ENCODE data around the gene SCFD2. TPM values are rescaled to one million over a fixed set of nuclear protein-coding genes. Genes with fewer than 3 reads are reported as not detected.

SCFD2 gene
- total RNA-seq, 4 donors from 2014 or later, result 12.7 to 23.7 (median 18.3) TPM

DNA sequence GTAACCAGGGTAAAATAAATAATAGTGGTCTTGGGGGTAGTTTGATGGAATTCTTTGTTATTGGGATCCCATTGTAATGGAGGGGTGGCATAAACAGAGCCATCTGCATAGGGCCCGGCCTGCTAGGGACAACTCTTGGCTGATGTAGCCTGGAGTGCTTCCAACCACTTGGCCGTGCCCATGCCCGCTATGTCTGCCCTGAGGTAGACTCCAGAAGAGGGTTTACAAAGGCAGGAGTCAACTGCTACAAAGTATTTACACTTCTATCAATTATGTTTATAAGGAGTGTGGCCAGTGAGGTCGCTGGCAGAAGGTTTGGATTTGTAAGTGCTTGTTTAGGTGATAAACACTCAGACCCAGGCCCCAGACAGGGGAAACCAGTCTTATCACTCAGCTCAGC, 495.6 kb downstream of the SCFD2 start:
- Histone ChIP-seq H3K4me3 (no peak overlapping the region), H3K27me3 (no peaks in the 10 kb centered on the region), H3K36me3 (no peaks in the 10 kb centered on the region), H3K27ac (no peak overlapping the region), H3K4me1 (peaks cover 0 to 24% (median 9%) of the 10 kb centered on the region in 4 donors), H3K9me3 (no peaks in the 10 kb centered on the region)
- DNase-seq, result no peak
- intact Hi-C loops (cut with DNase I; ENCODE audit: low total_unique reads), result no loop called here
- TF ChIP-seq, protein P1, sequence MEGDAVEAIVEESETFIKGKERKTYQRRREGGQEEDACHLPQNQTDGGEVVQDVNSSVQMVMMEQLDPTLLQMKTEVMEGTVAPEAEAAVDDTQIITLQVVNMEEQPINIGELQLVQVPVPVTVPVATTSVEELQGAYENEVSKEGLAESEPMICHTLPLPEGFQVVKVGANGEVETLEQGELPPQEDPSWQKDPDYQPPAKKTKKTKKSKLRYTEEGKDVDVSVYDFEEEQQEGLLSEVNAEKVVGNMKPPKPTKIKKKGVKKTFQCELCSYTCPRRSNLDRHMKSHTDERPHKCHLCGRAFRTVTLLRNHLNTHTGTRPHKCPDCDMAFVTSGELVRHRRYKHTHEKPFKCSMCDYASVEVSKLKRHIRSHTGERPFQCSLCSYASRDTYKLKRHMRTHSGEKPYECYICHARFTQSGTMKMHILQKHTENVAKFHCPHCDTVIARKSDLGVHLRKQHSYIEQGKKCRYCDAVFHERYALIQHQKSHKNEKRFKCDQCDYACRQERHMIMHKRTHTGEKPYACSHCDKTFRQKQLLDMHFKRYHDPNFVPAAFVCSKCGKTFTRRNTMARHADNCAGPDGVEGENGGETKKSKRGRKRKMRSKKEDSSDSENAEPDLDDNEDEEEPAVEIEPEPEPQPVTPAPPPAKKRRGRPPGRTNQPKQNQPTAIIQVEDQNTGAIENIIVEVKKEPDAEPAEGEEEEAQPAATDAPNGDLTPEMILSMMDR (IDR thresholded peaks at IDR 0.05), result no peak
- no peak for TF ChIP-seq EP300 (IDR thresholded peaks at IDR 0.05; ENCODE audit: low read depth)
- no peak for TF ChIP-seq POLR2AphosphoS5 (IDR thresholded peaks at IDR 0.05)
- no peak for TF ChIP-seq POLR2A (IDR thresholded peaks at IDR 0.05)
- 20 to 70% methylated on average over 1 to 4 of the region's 4 CpGs for WGBS, 2 donors (ENCODE audit: low coverage in 1 of 2)
- in situ Hi-C loops (cut with MboI; ENCODE audit: low pct_ligation_motif_present in 1 of 4, low pct_unique_long_range_greater_than_20kb in 1 of 4, low sequenced_read_pairs in 3 of 4), result no loop called here

DNA sequence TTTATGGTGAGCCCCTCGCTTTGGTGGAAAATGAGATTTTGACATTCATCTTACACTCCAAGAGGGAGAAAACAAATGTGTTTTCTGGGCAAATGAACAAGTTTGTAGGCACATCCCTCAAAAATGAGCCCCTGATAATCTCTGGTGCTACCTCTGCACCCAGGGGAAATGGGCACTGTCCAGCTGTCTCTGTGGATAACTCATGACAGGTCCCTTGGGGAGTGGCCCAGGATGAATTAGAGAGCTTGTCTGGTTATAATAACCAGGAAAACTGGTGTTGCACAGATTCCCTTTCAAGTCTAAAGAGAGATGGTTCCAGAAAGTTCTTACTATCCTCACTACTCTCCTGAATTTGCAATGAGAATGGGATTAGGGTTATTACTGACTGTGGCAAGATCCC, 496.2 kb downstream of the SCFD2 start:
- TF ChIP-seq EP300 (IDR thresholded peaks at IDR 0.05; ENCODE audit: low read depth) (no peak), POLR2A (IDR thresholded peaks at IDR 0.05) (no peak), POLR2AphosphoS5 (IDR thresholded peaks at IDR 0.05) (no peak)
- TF ChIP-seq, protein P1 (IDR thresholded peaks at IDR 0.05), result no peak
- no peaks in the 10 kb centered on the region for H3K36me3 ChIP-seq
- intact Hi-C loops (cut with DNase I; ENCODE audit: low total_unique reads) (no loop called here), in situ Hi-C loops (cut with MboI; ENCODE audit: low pct_ligation_motif_present in 1 of 4, low pct_unique_long_range_greater_than_20kb in 1 of 4, low sequenced_read_pairs in 3 of 4) (no loop called here)
- no peaks in the 10 kb centered on the region for H3K27me3 ChIP-seq
- WGBS, 2 donors (ENCODE audit: low coverage in 1 of 2), result 81% methylated on average over 1 of the region's 1 CpG; no CpG with 5 or more reads in 1 of the 2 donors
- H3K4me3 ChIP-seq, result no peak overlapping the region
- peaks cover 0 to 24% (median 9%) of the 10 kb centered on the region in 4 donors for H3K4me1 ChIP-seq
- no peaks in the 10 kb centered on the region for H3K9me3 ChIP-seq
- no peak overlapping the region for H3K27ac ChIP-seq
- DNase-seq, result no peak

DNA sequence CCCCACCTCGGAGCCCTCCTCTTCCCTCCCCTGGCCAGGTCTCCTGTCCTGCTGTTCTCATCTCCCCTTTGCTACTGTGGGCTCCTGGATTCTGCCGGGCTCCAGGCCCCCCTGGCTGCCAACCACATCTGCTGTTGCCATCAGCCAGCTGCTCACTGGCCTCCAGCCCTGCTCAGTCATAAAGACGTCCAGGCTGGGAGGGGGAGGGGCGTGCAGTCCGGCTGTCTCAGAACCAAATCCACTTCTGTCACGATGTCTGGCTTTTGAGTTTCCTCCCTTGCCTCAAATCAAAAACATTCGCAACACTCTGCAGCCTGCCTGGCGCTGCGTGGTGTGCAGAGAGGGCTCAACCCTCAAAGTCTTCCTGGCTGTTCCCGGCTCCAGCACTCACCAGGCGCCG, 496.7 kb downstream of the SCFD2 start:
- H3K27ac ChIP-seq, result peak overlapping the region in 1 of 4 donors; percentile 12
- H3K4me3 ChIP-seq, result no peak overlapping the region
- H3K36me3 ChIP-seq, result no peaks in the 10 kb centered on the region
- no peaks in the 10 kb centered on the region for H3K9me3 ChIP-seq
- peaks cover 0 to 24% (median 9%) of the 10 kb centered on the region in 4 donors for H3K4me1 ChIP-seq
- peak; percentile 31 for DNase-seq
- WGBS, 2 donors (ENCODE audit: low coverage in 1 of 2), result 66 to 80% methylated on average over 1 to 12 of the region's 12 CpGs
- intact Hi-C loops (cut with DNase I; ENCODE audit: low total_unique reads), result no loop called here
- TF ChIP-seq POLR2A (IDR thresholded peaks at IDR 0.05), result no peak
- TF ChIP-seq POLR2AphosphoS5 (IDR thresholded peaks at IDR 0.05), result no peak
- TF ChIP-seq EP300 (IDR thresholded peaks at IDR 0.05; ENCODE audit: low read depth), result no peak
- in situ Hi-C loops (cut with MboI; ENCODE audit: low pct_ligation_motif_present in 1 of 4, low pct_unique_long_range_greater_than_20kb in 1 of 4, low sequenced_read_pairs in 3 of 4), result no loop called here
- no peaks in the 10 kb centered on the region for H3K27me3 ChIP-seq

DNA sequence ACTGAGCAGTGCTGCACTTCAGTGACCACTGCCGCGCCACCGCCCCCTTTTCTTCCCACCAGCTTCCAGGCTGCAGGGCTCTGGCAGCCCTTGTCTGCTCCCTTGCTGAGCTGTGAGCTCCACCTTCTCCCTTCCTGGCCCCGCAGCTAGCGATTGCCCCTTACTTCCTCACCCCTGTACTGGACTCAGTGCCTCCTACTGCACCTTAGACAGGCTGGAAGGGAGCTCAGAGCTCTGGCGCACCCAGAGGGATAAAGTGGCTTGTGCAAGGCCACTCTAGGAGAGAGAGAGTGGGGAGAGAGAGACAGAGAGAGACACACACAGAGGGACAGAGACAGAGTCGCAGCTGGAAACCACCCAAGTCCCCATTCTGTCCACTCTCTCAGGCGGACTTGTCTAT, 497.7 kb downstream of the SCFD2 start:
- TF ChIP-seq POLR2AphosphoS5 (IDR thresholded peaks at IDR 0.05) (no peak), POLR2A (IDR thresholded peaks at IDR 0.05) (no peak), EP300 (IDR thresholded peaks at IDR 0.05; ENCODE audit: low read depth) (no peak)
- TF ChIP-seq, protein P1 (IDR thresholded peaks at IDR 0.05), result no peak
- Histone ChIP-seq H3K36me3 (no peaks in the 10 kb centered on the region), H3K27me3 (no peaks in the 10 kb centered on the region), H3K4me1 (peaks cover 0 to 18% (median 11%) of the 10 kb centered on the region in 4 donors), H3K9me3 (no peaks in the 10 kb centered on the region), H3K27ac (peak overlapping the region in 1 of 4 donors; percentile 18), H3K4me3 (no peak overlapping the region)
- DNase-seq, result no peak
- in situ Hi-C loops (cut with MboI; ENCODE audit: low pct_ligation_motif_present in 1 of 4, low pct_unique_long_range_greater_than_20kb in 1 of 4, low sequenced_read_pairs in 3 of 4) (no loop called here), intact Hi-C loops (cut with DNase I; ENCODE audit: low total_unique reads) (no loop called here)
- 73 to 75% methylated on average over 2 to 8 of the region's 8 CpGs for WGBS, 2 donors (ENCODE audit: low coverage in 1 of 2)

DNA sequence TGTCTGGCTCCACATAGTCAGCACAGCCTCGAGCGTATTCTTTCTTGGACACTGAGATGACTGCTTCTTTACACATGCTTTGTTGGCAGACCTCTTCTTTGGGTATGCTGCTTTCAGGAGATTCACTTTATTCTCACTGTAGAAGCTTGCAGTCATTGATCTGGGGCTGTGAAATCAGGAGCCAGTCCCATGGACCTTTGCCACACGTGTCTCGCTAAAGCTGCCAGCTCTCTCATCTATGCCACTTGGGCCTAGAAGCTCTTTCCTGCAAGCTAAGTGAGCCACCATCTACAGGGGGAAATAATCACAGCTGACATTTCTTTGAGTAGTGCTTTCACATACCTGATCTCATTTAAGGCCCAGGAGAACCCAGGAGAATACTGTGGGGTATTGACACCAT, 498.7 kb downstream of the SCFD2 start:
- peaks cover 4 to 21% (median 14%) of the 10 kb centered on the region in 4 donors for H3K4me1 ChIP-seq
- no peak overlapping the region for H3K4me3 ChIP-seq
- H3K36me3 ChIP-seq, result no peaks in the 10 kb centered on the region
- intact Hi-C loops (cut with DNase I; ENCODE audit: low total_unique reads) (no loop called here), in situ Hi-C loops (cut with MboI; ENCODE audit: low pct_ligation_motif_present in 1 of 4, low pct_unique_long_range_greater_than_20kb in 1 of 4, low sequenced_read_pairs in 3 of 4) (no loop called here)
- H3K9me3 ChIP-seq, result no peaks in the 10 kb centered on the region
- no peak for TF ChIP-seq POLR2A (IDR thresholded peaks at IDR 0.05)
- no peak overlapping the region for H3K27ac ChIP-seq
- no peak for DNase-seq
- peaks cover 4% of the 10 kb centered on the region for H3K27me3 ChIP-seq
- 96 to 99% methylated on average over 4 of the region's 4 CpGs for WGBS, 2 donors (ENCODE audit: low coverage in 1 of 2)
